Stimulated activated CD8-positive, alpha-beta memory T cell treated with anti-CD3 and anti-CD28 coated beads, Interleukin-4, amount 100 ng/mL, for 48 hours (primary cell): ENCODE measurements around the gene MMP28.

ENCODE experiments used
- DNase-seq: peaks from one replicate; pipeline ENCODE4 v3.0.0-alpha.2; 2020

The MMP28 gene

GRCh38 chr17:35716897-35717465 is 78.5 kb downstream of the MMP28 start:
- DNase-seq, result no peak

DNA sequence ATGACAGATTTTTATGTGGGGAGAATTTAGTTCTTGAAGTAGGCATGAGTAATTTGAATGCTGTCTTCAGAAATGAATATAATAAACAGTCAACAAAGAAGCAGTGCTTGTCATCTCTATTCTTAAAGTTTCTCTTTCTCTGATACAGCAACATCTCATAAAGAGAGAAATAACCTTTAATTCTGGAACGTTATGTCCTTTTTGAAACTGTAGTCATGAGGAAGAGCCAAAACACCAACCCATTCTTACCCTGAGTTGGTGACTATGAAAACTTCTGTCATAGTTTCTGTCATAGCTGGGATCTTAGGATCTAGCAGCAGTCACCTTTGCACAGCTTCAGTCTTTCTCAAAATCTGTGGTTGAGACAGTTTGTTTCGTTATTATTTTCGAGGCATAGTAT is 79.3 kb downstream of the MMP28 start:
- DNase-seq, result no peak
